GM18499 (cell line): ENCODE data around the gene MAPK1IP1L.
"Not testable (repeated sequence)": the region's sequence is repeated elsewhere in the genome, so short reads cannot be mapped to it uniquely, and the experiment has no call there.

Experiments
- ATAC-seq: cut with Tn5 transposase; IDR thresholded peaks from one replicate; pipeline ENCODE4 v1.9.1; 2021; ENCODE audit warnings: moderate number of reproducible peaks; ENCODE audit not compliant: insufficient read depth, unreplicated experiment

MAPK1IP1L gene

DNA sequence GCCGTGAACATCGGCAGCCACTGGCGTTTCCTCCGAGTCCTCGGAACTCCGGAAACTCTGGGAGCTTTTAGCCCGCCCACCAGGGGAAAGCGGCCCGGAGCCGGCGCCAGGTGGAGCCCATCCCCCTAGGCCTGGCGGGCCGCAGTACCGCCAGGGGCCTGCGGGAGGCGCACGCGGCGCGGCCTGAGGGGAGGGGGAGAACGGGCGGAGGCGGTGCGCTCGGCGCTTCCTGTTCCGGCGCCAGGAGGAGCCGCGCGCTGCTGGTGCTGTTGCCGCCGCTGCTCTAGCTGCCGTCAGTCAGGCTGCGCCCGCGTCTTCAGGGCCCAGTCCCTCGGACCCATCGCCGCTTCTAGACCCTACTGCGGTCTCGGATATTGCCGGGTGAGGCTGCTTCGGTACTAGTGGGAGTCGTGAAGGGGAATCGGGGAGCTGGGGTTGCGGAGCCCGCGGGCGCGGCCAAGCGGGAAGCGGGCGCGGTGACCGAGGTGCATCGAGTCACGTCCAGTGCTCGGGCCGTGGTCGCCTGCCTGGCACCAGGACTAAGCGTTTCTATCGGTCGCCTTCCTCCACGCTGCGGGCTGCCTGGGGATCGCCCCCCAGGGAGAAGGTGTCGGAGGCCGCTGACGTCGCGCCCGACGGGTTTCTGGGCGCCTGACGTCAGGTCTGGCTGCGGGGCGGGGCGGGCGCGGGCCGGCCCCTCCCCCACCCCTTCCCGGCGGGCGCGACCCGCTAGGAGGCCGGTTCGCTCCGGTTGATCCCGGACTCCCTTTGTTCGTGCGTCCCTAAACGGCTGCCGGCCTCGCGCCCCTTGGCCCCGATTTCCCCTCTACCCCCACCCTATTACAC, at the start of gene MAPK1IP1L:
Gene MAPK1IP1L (plus strand): TSS at position 225 of the 846 bp plus-strand sequence. CDS start 10,037 bp downstream, outside the sequence.
- peak; percentile 66 for ATAC-seq

DNA sequence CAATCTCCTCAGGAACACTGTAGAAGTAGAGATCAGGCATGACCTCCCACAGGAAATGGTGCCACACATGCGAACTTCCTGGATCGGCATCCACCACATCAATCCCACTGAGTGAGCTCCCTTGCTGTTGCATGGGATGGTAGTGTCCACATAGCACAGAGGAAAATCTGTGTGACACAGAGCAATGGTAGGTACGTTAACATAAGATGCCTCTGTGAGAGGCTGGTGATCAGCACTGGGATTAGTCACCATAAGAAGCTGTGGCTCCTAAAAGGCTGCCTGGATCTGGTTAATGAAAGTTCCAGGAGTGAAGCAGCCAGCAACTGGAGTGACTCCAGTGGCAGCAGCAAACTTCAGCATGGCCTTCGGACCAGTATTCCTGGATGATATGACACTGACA, 46.4 kb upstream of the MAPK1IP1L start:
- no peak for ATAC-seq

DNA sequence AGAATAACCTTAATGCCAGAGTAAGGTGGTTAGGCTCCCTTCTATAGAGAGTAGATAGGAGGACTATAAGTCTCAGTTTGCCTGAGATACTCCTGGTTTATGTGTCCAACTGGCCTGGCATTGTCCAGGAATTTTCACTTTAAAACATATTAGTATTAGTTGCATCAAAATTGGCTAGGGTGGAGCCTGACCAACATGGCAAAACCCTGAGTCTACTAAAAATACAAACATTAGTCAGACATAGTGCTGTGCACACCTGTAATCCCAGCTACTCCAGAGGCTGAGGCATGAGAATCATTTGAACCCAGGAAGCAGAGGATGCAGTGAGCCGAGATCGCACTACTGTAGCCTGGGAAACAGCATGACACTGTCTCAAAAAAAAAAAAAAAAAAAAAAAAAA, 36.4 kb upstream of the MAPK1IP1L start:
- no peak for ATAC-seq

DNA sequence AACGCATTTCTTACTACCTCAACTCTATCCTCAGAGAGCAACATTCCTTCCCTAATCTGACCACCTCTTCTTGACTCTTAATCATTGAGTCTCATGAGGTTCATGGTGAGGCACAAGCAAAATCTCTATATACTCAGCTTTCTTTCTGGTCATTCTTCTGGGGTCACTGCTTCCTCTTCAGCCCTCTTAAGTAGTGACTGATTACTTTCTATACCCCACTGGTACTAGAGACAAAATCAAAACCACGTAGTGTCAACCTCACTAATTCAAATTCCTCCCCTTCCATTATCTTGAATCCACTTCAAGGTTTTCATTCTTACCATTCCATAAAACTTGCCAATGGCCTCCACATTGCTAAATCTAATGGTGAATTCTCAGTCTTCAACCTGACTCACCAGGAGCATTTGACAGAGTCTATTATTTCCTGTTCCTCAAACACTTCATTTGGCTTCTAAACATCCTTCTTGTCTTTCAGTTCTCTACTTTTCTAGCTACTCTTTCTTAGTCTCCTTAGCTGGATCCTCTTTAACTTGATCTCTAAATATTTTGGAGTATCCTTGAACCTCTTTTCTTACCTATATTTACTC, 31.4 kb upstream of the MAPK1IP1L start:
- no peak for ATAC-seq

DNA sequence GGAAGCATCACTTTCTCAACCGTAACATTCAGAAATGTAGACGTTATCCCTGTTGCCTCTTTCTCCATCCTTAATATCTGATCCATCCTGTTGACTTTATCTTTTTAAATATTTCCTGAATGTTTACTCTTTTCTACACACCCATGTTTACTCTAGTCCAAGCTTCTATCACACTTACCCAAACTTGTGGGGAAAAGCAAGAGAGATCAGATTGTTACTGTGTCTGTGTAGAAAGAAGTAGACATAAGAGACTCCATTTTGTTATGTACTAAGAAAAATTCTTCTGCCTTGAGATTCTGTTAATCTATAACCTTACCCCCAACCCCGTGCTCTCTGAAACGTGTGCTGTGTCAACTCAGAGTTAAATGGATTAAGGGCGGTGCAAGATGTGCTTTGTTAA, 27.1 kb upstream of the MAPK1IP1L start:
- not testable (repeated sequence) for ATAC-seq

DNA sequence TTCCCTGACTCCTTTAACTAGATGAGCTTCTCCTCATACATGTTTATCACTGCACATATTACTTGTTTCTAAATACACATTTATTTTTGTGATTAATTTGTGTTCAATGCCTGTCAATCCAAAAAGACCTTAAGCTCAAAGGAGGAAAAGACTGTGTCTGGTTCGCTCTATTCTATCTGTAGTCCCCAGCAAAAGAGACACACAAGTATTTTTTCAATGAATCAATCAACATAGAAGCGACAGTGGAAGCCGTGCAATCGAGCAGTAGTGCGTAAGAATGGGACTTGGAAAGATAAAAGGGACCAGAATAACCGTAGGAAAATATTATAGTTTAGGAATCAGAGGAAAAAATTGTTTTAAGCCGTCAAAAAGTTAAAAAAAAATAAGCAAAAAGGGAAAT, 25.5 kb upstream of the MAPK1IP1L start:
- no peak for ATAC-seq

DNA sequence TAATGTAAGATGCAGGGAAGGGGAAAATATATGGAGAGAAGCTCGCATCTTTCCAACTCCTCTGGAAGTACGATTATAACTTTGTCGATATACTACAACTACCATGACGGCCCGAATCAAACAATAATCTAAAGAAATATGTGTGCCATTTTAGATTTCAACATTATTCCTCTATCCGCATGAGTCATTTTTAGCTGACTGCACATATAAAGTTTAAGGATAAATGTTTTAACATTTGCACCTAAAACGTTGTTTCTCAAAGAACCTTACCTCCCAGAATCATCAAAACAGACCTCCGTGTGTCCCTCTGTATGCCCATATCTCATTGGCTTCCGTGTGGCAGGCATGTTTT, 25.0 kb upstream of the MAPK1IP1L start:
- ATAC-seq = no peak

DNA sequence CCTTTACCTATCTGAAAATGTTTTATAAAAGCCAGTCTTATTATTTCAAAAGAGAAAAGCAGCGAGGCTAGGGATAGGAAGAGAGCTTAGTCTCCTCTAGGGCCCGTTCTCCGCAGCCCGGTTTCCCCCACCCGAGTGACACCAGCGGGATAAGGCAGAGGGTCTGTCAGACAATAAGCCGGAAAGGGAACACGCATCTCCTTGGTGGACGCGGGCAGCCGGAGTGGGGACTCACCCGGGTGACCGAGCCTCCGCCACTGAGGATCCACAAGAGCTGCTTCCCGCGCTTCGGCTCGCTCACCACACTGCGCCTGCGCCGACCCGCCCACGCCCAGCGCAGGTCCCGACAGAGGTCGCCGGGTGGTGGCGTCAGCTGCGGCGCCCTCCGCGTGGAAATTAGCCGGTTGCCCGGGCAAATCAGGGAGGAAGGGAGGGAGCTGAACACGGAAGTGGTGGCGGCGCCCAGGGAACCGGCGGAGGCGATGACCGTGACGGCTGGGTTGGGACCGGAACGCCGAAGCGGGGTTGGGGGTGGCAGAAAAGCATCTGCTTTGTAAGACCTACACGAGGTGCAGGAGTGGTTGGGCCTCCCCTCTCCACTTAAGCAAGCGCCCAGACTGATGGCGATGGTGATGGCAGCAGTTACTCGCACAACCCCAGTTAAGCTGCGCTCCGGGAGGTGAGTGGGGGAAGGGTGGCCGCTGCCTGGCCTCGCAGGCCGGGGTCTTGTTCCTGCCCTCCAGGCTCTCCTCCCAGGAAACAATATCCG, 24.5 kb upstream of the MAPK1IP1L start, which contains the start of the genes SOCS4 and WDHD1:
Gene SOCS4 (plus strand): TSS at position 444 of the 769 bp plus-strand sequence. CDS start 15,806 bp downstream, outside the sequence.
Gene WDHD1 (minus strand): TSS at position 307 of the 769 bp plus-strand sequence. CDS start 312 bp downstream, outside the sequence.
- peak; percentile 73 for ATAC-seq

DNA sequence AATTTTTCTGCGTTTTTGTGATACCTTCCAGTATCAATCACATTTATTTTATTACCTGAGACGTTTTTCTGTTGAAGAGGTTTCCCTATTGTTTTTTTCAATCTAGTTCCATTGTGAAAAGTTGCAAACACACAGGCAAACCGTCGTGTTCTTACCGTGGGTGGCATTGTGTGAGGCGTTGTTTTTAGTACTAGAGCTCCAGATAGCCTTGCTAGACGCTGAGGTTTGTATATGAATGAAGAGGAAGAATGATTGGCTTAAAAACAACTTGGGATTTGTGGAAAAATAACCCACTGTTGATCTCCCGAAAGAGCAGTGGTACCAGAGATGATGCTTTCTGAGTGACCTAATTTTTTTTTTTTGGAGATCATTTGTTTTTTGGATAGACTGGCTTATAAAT, 23.4 kb upstream of the MAPK1IP1L start:
- no peak for ATAC-seq

DNA sequence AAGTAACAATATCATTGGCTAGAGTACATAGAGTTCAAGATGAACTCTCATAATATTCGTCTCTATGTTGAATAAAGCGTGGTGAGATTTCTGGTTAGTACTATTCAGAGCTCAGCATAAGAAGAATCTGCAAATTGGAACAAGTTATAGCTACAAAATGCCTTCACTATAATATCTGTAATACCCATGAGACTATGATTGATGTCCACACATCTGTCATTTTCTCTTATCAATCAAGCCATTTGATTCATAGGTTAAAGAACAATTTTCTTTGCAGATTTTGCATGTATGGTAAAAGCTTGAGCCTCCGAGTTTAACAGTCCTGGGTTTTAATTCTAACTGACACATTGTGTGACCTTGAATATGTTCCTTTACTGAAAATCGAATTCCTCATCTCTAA, 23.0 kb upstream of the MAPK1IP1L start:
- no peak for ATAC-seq

DNA sequence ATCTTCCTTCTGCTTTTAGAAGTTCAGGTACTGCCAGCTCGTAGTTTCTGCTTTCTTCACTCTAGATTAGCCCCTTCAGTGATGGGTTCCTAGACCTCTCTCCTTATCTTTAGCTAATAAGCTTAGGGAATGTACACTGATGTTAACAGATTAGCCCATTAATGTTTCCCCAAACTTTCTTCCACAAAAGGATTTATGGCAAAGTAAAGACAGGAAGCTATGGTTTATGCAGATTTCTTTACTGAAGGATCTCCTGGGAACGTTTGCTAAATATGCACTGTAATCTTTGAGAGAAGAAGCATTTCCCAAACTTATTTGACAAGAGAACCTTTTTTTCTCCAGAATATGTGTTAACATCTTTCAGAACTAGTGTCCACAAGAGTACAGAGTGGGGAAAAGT, 20.3 kb upstream of the MAPK1IP1L start:
- ATAC-seq = no peak

DNA sequence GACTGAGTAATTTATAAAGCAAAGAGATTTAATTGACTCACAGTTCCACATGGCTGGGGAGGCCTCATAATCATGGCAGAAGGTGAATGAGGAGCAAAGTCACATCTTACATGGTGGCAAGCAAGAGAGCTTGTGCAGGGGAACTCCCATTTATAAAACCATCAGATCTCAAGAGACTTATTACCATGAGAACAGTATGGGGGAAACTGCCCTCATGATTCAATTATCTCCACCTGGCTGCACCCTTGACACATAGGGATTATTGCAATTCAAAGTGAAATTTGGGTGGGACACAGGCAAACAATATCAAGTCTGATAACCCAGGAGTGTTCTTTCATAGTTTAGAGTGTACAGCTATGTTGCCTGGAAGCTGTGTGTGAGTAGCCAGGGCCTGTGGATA, 13.5 kb upstream of the MAPK1IP1L start:
- not testable (repeated sequence) for ATAC-seq

DNA sequence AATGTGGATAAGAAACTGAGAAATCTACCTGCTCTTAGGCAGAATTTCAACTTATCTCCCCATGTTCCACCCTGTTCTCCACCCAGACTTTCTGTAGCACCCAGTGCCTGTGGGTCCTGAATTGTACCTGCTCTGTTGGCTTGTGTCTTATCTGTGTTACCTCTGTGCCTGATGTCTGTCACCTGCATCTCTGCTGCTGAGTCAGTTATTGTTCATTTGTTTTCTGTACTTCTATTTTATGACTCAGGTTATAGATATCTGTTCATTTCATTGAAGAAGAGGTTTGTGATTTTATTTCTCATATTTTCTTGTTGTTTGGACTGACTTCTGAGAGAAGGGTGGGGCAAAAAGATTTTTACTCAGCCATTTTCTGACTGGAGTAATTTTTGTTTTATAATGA, 12.7 kb upstream of the MAPK1IP1L start:
- no peak for ATAC-seq

DNA sequence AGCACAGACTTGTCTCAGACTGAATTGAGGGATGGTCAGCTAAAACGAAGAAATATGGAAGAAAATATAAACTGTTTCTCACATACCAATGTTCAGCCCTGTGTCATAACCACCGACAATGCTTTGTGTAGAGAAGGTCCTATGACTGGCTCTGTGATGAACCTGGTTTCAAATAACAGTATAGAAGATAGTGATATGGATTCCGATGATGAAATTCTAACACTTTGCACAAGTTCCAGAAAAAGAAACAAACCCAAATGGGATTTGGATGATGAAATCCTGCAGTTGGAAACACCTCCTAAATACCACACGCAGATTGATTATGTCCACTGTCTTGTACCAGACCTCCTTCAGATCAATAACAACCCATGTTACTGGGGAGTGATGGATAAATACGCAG, 7.9 kb upstream of the MAPK1IP1L start:
- ATAC-seq = no peak

DNA sequence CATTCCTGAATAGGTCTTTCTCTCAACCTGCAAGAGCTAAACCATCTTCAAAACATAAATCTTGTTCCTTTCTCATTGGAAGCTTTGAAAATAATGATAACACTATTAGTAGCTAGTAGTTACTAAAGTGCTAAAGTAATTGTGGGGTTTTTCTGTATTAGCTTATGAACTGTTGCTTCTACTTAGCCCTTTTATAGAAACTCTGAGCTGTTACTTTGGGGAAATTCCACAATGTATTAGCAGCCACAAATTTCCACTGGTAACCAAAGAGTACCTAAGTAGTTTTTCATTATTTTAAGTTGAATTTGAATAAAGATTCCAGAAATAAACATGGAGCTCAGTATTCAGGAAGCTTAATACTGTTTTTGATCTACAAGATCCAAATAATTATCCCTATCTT, 6.4 kb upstream of the MAPK1IP1L start:
- no peak for ATAC-seq

DNA sequence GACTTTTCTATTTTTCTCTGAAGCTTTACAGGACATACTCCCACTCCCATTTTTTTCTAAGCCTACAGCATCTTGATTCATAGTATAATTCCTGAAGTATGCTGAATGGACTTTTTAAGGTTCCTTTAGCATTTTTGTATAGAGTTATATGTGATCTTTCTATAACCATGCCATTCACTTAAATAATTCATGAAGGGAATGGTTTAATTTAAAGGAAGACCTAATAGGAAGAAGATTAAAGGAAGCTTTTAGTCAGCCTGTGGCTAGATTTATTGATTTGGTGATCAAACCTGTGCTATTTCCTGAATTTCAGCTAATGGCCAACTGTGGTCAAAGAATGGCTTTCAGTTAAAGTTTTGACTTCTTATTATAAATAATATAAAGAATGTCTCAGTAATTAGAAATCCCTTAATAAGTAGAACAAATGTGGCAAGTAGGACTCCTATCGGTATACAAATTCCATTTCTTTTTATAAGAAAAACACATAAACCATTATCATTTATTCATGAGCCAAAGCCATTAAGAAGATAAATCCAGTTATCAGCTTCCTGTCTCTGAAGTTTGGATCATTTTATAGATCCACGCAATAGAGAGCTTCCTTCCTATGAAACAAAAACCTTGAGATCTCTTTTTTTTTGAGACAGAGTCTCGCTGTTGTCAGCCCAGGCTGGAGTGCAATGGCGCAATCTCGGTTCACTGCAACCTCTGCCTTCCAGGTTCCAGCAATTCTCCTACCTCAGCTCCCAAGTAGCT, 4.0 kb upstream of the MAPK1IP1L start:
- no peak for ATAC-seq

DNA sequence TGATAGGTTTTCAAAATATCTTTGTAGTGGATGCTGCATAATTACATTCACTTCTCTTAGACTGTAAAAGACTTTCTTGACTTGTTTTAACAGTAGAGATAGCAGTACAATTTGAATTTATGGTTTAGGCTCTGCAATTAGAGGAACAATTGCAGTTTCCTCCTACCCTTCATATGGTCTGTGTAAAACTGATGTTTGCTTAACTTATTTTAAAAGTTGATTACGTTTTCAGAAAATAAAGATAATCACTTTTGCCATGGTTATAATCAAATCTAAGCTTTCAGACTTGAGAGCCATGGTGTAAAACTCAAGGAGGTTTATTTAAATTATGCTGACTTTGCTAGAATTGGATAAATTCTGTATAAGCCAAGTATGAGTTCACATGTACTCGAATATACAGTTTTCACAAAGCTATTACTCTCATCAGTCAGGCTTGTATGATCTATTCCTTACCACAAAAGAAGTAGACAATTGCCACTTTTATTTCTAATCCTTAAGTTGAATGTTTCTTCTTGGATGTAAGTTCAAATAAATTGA, 2.5 kb upstream of the MAPK1IP1L start:
- ATAC-seq = no peak

DNA sequence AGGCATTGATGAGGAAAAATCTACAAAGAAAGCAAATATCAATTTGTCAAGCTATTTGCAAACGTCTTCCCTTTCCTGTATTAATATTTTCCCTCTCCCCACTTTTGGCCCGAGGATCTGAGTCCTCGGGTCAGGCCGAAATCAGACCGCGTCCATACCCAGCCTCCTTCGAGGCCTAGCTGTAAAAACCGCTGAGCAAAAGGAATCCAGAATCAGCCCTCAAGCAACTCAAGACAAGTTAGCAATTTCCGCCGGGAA, 353 bp upstream of the MAPK1IP1L start:
- peak; percentile 27 for ATAC-seq

DNA sequence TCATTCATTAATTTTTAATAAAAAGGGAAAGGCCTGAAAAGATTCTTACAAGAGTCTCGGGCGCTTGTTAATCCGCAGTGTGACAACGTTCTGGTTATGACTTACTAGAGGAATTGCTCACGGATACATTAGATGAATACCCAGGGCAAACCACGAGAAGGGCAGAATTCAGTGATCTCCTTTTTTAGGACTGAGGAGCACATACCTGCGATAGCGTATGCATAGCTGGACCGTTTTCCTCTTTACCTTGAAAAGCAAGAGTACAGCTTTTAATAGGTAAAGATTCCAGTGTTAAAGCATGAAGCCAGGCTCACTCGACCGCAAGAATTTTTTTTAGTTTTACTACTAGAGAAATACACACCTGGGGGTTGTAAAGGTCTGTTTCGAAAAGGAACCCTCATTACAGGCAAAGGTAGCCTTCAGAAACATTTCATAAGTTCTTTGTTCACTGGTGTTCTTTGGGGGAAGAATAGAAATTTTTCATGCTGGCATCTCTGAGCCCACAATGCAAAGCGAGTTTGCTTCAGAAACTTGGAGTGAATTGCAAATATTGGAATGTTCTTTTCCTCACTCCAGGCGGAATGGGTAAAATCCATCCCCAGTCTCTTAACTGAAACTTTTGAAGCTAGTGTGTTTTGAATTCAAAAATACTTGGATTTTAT, 953 bp downstream of the MAPK1IP1L start:
- ATAC-seq = no peak

DNA sequence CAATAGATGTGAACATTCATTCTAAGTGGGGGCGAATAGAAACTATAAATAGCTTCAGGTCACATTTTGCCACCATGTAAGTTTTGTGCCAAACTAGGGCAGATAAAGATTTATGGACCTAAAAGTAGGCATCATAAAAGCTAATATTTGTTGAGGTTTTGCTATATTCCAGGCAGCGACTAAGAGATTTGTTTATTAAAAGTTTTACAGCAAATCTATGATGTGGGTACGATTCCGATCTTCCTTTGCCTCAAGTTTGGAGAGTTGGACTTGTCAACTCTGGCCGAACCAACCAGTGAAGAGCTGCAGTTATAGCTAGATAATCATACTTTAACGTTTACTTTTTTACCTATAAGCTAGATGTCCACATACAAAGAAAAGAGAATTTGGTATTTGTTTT, 1.6 kb downstream of the MAPK1IP1L start:
- ATAC-seq = no peak
